Smooth muscle cell (in vitro differentiated cells): ENCODE data around the gene PDZRN3. TPM values are rescaled to one million over a fixed set of nuclear protein-coding genes. Genes with fewer than 3 reads are reported as not detected.
A peak's percentile ranks its signal among the peaks of the same experiment; 100 is the strongest.

Source experiments
- DNase-seq: peaks from one replicate; lab custom pipeline; 2025; ENCODE audit not compliant: unreplicated experiment; lab: John Stamatoyannopoulos, UW
- H2AFZ ChIP-seq: fragments of 200-600 bp; sonication (generic); 2 replicates; pipeline ENCODE4 v1.6.0; 2016; ENCODE audit warnings: antibody characterized with exemption, low read depth, mild to moderate bottlenecking
- H3F3A ChIP-seq: fragments of 200-600 bp; sonication (generic); 2 replicates; pipeline ENCODE4 v1.6.0; 2017; ENCODE audit warnings: antibody characterized with exemption, low read depth
- H3K27ac ChIP-seq: fragments of 200-600 bp; sonication (generic); 2 replicates; pipeline ENCODE4 v1.5.1; 2016; ENCODE audit warnings: low read depth, mild to moderate bottlenecking
- H3K27me3 ChIP-seq: fragments of 200-600 bp; sonication (generic); 2 replicates; pipeline ENCODE4 v1.6.1; 2016; ENCODE audit warnings: low read depth, mild to moderate bottlenecking
- H3K36me3 ChIP-seq: fragments of 200-600 bp; sonication (generic); 2 replicates; pipeline ENCODE4 v1.5.1; 2016; ENCODE audit warnings: low read depth
- H3K4me1 ChIP-seq: fragments of 200-600 bp; sonication (generic); 2 replicates; pipeline ENCODE4 v1.5.1; 2016; ENCODE audit warnings: low read depth
- H3K4me2 ChIP-seq: fragments of 200-600 bp; sonication (generic); 2 replicates; pipeline ENCODE4 v1.6.0; 2016; ENCODE audit warnings: mild to moderate bottlenecking
- H3K4me3 ChIP-seq: fragments of 200-600 bp; sonication (generic); 2 replicates; pipeline ENCODE4 v1.5.1; 2016; ENCODE audit warnings: mild to moderate bottlenecking
- H3K79me2 ChIP-seq: fragments of 200-600 bp; sonication (generic); 2 replicates; pipeline ENCODE4 v1.6.0; 2016; ENCODE audit warnings: low read depth, mild to moderate bottlenecking
- H3K9ac ChIP-seq: fragments of 200-600 bp; sonication (generic); 2 replicates; pipeline ENCODE4 v1.6.0; 2016; ENCODE audit warnings: low read depth
- H3K9me3 ChIP-seq: fragments of 200-600 bp; sonication (generic); replicated peaks from 2 replicates; pipeline ENCODE4 v1.5.1; 2016; ENCODE audit warnings: low read depth
- H4K20me1 ChIP-seq: fragments of 200-600 bp; sonication (generic); 2 replicates; pipeline ENCODE4 v1.6.0; 2016; ENCODE audit warnings: low read depth
- CTCF ChIP-seq: fragments of 200-600 bp; sonication (generic); IDR thresholded peaks from 2 replicates; pipeline ENCODE4 v1.5.1; 2017; ENCODE audit warnings: borderline replicate concordance, mild to moderate bottlenecking, antibody characterized with exemption; ENCODE audit not compliant: insufficient read depth, poor library complexity, severe bottlenecking
- WGBS: methylation state at CpG from one replicate; pipeline ENCODE4 v1.1.7; 2016; ENCODE audit warnings: low lambda C conversion rate; 5-methylcytosine and 5-hydroxymethylcytosine counted together
- polyA plus RNA-seq: library from polyadenylated mRNA; unstranded; fragments of >200 nt; fragmentation: Nextera tagmentation; extraction: Ambion mirVana; gene quantifications from 2 replicates; pipeline ENCODE4 v1.2.1, GENCODE V29; 2016
- total RNA-seq: library from RNA; depleted of rRNA; stranded (reverse); fragments of >200 nt; gene quantifications from 2 replicates; pipeline ENCODE4 v1.2.3, GENCODE V29; 2014

The PDZRN3 gene
- total and polyA plus RNA-seq, 2 experiments from 2014 or later, result 99.5 to 128 TPM

- peaks cover 12% of the 10 kb centered on the region for H3F3A ChIP-seq
- no peak for TF ChIP-seq CTCF
- H4K20me1 ChIP-seq, result peaks cover 100% of the 10 kb centered on the region
- peak overlapping the region; percentile 68 for H3K27ac ChIP-seq
- peak overlapping the region; percentile 73 for H3K4me2 ChIP-seq
- H2AFZ ChIP-seq, result no peak overlapping the region
- no peak overlapping the region for H3K4me3 ChIP-seq
- DNase-seq, result no peak
- peaks cover 46% of the 10 kb centered on the region for H3K4me1 ChIP-seq
- 26% methylated on average over 7 of the region's 7 CpGs for WGBS
- H3K27me3 ChIP-seq, result no peaks in the 10 kb centered on the region
- H3K9me3 ChIP-seq, result no peaks in the 10 kb centered on the region
- no peaks in the 10 kb centered on the region for H3K36me3 ChIP-seq
- H3K9ac ChIP-seq, result no peak overlapping the region
- peaks cover 95% of the 10 kb centered on the region for H3K79me2 ChIP-seq
These were observed 114.9 kb downstream of the PDZRN3 start for GRCh38 chr3:73509816-73510215.

GRCh38 chr3:73509066-73509465 lies 115.7 kb downstream of the PDZRN3 start:
- Histone ChIP-seq H3K79me2 (peaks cover 95% of the 10 kb centered on the region), H3K4me2 (peak overlapping the region; percentile 73), H2AFZ (no peak overlapping the region), H3K27ac (peak overlapping the region; percentile 68), H3K4me1 (peaks cover 43% of the 10 kb centered on the region), H3K36me3 (no peaks in the 10 kb centered on the region), H3F3A (peaks cover 9% of the 10 kb centered on the region), H3K9ac (no peak overlapping the region), H3K4me3 (no peak overlapping the region), H4K20me1 (peaks cover 100% of the 10 kb centered on the region), H3K27me3 (no peaks in the 10 kb centered on the region), H3K9me3 (no peaks in the 10 kb centered on the region)
- DNase-seq, result no peak
- WGBS, result 53% methylated on average over 5 of the region's 5 CpGs
- no peak for TF ChIP-seq CTCF

GRCh38 chr3:73508330-73508954 lies 116.3 kb downstream of the PDZRN3 start:
- Histone ChIP-seq H3K27ac (peak overlapping the region; percentile 68), H3K9me3 (no peaks in the 10 kb centered on the region), H3K36me3 (no peaks in the 10 kb centered on the region), H3F3A (peaks cover 9% of the 10 kb centered on the region), H2AFZ (no peak overlapping the region), H3K9ac (no peak overlapping the region), H3K4me2 (peak overlapping the region; percentile 73), H3K27me3 (no peaks in the 10 kb centered on the region), H3K4me3 (no peak overlapping the region), H4K20me1 (peaks cover 100% of the 10 kb centered on the region), H3K79me2 (peaks cover 95% of the 10 kb centered on the region), H3K4me1 (peaks cover 41% of the 10 kb centered on the region)
- peak; percentile 74 for TF ChIP-seq CTCF
- 18% methylated on average over 6 of the region's 6 CpGs for WGBS
- no peak for DNase-seq

- Histone ChIP-seq H3K79me2 (peaks cover 93% of the 10 kb centered on the region), H3K9ac (no peak overlapping the region), H3K36me3 (no peaks in the 10 kb centered on the region), H3K27ac (peak overlapping the region; percentile 21), H4K20me1 (peaks cover 100% of the 10 kb centered on the region), H2AFZ (no peak overlapping the region), H3K4me1 (peaks cover 17% of the 10 kb centered on the region), H3K9me3 (no peaks in the 10 kb centered on the region), H3K4me2 (no peak overlapping the region), H3F3A (peaks cover 3% of the 10 kb centered on the region), H3K27me3 (no peaks in the 10 kb centered on the region), H3K4me3 (no peak overlapping the region)
- 83% methylated on average over 4 of the region's 4 CpGs for WGBS
- no peak for DNase-seq
- TF ChIP-seq CTCF, result no peak
These were observed 119.9 kb downstream of the PDZRN3 start for GRCh38 chr3:73504852-73505251.
